Ishikawa (cell line): ENCODE results near the gene VEPH1.

ENCODE experiments used
- RAD21 ChIP-seq: IDR thresholded peaks from 2 replicates; pipeline ENCODE4 v1.6.1; 2012; ENCODE audit warnings: low read depth
- TCF12 ChIP-seq: IDR thresholded peaks from 2 replicates; pipeline ENCODE4 v1.6.1; 2012; ENCODE audit warnings: low read depth
- TEAD4 ChIP-seq: IDR thresholded peaks from 2 replicates; pipeline ENCODE4 v1.6.1; 2012
- TF ChIP-seq, protein P1 (sequence below): IDR thresholded peaks from 2 replicates; pipeline ENCODE4 v1.6.1; 2012

DNA sequence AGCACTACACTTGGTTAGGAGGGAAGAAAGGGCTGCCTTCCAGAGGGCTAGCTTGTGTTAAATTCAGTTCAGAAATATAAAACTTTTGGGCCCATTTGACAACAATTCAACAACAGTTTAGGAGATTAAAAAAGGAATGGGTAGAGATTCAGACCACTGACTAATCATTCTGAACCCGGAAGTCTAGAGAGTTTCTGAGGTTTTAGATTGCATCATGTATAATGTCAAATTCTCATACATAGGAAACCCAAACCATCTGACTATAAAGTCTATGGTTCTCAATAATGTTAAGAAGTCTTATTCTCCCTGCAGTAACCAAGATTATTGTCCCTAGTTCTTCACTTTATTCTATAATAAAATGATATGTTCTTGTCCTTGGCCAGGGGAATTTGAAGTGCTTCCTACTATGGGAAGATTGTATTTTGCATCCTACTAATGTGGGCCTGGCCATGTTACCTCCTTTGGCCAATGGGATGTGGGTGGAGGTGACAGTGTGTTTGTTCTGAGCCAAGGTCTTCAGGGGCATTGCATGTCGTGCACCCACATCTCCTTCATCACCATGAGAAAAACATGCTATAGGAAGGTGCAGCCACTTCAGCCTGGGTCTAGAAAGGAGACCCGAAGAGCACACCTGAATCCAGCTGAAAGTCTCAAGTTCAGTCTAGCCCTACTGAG is 276.9 kb downstream of the VEPH1 start:
- TF ChIP-seq, protein P1, sequence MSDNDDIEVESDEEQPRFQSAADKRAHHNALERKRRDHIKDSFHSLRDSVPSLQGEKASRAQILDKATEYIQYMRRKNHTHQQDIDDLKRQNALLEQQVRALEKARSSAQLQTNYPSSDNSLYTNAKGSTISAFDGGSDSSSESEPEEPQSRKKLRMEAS = no peak
- TF ChIP-seq RAD21 (no peak), TEAD4 (no peak), TCF12 (no peak)
